NCI-H460 (cell line): ENCODE data around the gene SMDT1. TPM values are rescaled to one million over a fixed set of nuclear protein-coding genes. Genes with fewer than 3 reads are reported as not detected.
"Not testable (repeated sequence)": the region's sequence is repeated elsewhere in the genome, so short reads cannot be mapped to it uniquely, and the experiment has no call there.

Source experiments
- DNase-seq: peaks from one replicate; pipeline ENCODE4 v3.0.0-alpha.2; 2016; ENCODE audit warnings: low read depth; ENCODE audit errors: extremely low read depth
- total RNA-seq: library from RNA; depleted of rRNA; stranded (reverse); fragments of >200 nt; shearing (Covaris generic); gene quantifications from 2 replicates; pipeline ENCODE4 v1.2.3, GENCODE V29; 2014

SMDT1 gene
- total RNA-seq, 1 experiment from 2014 or later, result 16.7 TPM

GRCh38 chr22:42101199-42101598 lies 21.7 kb downstream of the SMDT1 start:
- no peak for DNase-seq

DNA sequence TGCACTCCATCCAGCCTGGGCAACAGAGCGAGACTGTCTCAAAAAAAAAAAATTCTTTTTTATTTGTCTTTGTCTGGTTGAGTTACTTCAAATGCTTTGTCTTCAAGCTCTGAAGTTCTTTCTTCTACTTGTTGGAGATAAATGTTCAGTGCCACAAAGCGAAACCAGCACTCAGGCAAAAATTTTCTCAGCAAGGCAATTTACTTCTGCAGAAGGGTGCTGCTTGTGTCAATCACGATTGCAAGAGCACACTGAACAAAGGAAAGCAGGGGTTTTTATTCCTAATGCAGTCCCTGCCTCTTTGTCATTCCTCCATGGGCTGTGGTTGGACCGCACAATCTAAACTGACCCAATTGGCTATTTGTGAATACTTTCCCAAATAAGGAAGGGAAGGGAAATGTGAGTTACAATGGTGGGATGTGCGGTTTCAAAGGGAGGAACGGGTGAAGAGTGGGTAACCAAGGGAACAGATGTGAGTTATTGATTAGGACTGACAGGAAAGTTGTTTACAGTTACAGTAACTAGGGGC lies 24.9 kb downstream of the SMDT1 start:
- not testable (repeated sequence) for DNase-seq

- no peak for DNase-seq
Measured at GRCh38 chr22:42108848-42109247, 29.3 kb downstream of the SMDT1 start.

DNA sequence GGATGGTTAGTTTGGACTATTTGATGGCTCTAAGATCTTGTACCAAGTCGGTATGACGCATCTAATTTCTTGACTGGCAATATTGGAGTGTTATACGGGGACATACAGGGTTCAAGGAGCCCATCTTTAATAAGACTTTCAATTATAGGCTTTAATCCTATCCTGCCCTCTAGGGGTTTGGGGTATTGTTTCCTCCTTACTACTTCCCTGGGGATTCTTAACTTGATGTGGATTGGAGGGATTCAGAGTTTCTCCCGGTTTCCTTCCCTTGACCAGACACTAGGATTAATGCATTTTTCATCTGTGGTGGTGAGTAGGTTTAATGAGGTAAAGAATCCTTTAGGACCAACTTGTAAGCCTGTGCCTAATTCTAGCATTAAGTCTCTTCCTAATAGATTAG lies 32.3 kb downstream of the SMDT1 start:
- DNase-seq, result no peak

- not testable (repeated sequence) for DNase-seq
Measured at GRCh38 chr22:42112793-42113192, 33.3 kb downstream of the SMDT1 start.

DNA sequence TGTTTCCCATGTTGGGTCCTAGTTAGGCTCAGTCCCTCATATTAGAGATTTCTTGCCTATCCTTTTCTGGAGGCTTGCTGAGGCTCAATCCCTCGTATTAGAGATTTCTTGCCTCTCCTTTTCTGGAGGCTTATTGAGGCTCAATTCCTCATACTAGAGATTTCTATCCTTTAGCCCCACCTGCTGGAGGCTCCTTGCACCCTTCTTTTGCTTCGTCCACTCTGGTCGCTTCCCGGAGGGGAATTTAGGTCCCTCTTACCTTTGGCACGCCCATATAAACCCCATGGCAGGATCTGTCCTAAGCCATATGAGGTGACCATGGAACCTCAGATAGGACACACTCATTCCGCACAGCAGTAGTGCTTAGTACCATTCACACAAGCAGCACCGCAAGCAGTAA lies 35.2 kb downstream of the SMDT1 start:
- peak; percentile 25 for DNase-seq

GRCh38 chr22:42115420-42115830 lies 35.9 kb downstream of the SMDT1 start:
- not testable (repeated sequence) for DNase-seq

DNA sequence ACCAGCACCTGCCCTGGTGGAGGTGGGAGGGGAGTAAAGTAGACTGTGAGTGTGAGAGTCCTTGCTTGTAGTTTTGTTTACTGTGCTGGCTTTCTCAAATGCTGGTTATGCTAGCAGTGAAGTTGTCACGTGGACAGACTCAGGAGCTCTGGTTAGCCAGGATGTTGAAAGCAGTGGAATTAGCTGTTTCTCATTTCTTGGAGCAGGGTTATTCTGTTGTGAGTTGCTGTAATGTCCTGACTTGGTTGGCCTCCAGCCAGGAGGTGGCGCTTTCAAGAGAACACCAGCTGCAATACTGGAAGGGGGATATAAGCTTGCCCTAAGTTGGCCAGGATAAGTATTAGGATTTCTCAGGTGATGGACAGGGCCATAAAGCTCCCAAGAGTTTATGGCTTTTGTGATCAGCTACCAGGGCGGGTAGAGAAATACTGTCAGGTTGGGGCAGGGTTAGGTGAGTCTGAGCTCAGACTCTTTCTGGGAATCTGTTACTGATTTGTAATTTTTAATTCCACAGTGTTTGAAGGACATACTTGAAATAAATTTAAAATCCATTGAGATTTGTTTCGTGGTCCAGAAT lies 37.4 kb downstream of the SMDT1 start:
- DNase-seq, result no peak

GRCh38 chr22:42120231-42121021 lies 40.9 kb downstream of the SMDT1 start:
- DNase-seq, result not testable (repeated sequence)

GRCh38 chr22:42123529-42123928 lies 44.0 kb downstream of the SMDT1 start:
- DNase-seq, result not testable (repeated sequence)

DNA sequence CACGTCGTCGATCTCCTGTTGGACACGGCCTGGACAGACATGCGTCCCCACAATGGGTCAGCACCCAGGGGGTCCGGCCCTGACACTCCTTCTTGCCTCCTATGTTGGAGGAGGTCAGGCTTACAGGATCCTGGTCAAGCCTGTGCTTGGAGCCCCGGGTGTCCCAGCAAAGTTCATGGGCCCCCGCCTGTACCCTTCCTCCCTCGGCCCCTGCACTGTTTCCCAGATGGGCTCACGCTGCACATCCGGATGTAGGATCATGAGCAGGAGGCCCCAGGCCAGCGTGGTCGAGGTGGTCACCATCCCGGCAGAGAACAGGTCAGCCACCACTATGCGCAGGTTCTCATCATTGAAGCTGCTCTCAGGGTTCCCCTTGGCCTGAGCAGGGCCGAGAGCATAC lies 48.1 kb downstream of the SMDT1 start:
- no peak for DNase-seq

GRCh38 chr22:42128007-42128406 lies 48.5 kb downstream of the SMDT1 start:
- DNase-seq, result not testable (repeated sequence)

DNA sequence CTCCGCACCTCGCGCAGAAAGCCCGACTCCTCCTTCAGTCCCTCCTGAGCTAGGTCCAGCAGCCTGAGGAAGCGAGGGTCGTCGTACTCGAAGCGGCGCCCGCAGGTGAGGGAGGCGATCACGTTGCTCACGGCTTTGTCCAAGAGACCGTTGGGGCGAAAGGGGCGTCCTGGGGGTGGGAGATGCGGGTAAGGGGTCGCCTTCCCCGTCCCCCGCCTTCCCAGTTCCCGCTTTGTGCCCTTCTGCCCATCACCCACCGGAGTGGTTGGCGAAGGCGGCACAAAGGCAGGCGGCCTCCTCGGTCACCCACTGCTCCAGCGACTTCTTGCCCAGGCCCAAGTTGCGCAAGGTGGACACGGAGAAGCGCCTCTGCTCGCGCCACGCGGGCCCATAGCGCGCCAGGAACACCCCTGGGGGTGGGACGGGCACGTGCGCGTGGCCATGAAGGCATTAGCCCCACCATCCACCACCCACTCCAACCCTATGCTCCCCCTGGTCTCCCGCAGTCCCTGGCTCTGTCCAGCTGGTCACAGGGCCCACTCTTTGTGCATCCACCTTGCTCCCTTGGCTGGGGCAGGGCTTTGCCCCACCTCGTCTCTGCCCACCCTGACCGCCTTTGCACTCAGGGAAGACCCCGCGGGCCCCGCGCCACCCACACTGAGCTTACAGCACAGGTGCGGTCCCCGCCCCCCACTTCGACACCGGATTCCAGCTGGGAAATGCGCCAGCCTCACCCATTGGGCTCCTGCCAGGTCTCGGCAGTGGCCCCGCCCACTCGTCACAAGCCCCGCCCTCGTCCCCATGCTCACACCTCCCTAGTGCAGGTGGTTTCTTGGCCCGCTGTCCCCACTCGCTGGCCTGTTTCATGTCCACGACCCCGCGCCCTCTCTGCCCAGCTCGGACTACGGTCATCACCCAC lies 49.5 kb downstream of the SMDT1 start:
- not testable (repeated sequence) for DNase-seq

GRCh38 chr22:42130182-42130581 lies 50.7 kb downstream of the SMDT1 start:
- DNase-seq, result not testable (repeated sequence)

GRCh38 chr22:42130639-42131431 lies 51.3 kb downstream of the SMDT1 start, which contains the start of gene CYP2D6:
TSS of gene CYP2D6 (minus strand) at chr22:42130810. CDS start at chr22:42130791, 19 bp downstream.
- not testable (repeated sequence) for DNase-seq

DNA sequence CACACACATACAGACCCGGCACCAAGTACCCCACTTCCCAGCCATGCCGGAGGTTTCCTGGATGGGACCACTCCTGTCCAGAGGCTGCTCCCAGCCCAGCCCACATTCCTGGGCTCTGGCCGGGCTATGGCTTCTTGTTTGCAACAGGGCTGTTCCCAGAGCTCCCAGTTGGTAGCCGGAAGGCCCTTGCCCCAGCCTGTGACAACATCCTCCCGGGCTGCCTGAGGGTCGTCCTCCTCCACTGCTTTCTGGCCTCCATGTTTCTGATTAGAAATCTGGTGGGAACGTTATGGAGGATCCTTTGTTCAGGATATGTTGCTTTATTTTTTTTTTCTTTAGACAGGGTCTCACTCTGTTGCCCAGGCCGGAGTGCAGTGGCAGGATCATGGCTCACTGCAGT lies 52.1 kb downstream of the SMDT1 start:
- no peak for DNase-seq

DNA sequence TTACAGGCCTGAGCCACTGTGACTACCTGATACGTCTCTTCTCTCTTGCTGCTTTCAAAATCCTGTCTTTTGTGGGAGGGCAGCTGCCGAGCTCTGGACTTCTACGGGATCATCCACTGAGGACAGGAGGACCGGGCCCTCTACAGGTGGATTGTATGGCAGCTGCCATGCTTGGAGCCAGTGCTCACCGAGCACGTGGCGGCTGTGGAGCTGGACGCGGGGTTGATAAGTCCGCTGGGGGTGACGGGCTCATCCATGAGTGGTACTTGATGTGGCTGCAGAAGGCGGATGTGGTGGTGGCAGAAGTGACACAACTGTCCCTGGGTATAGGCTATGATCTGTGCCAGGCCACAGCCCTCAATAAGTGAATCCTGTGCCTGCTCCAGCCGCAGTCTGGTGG lies 53.0 kb downstream of the SMDT1 start:
- DNase-seq, result no peak
